Measurements from ENCODE around the gene ANO6. TPM values are rescaled to one million over a fixed set of nuclear protein-coding genes. Genes with fewer than 3 reads are reported as not detected.

The ANO6 gene
- total RNA-seq, 1 donor from 2014 or later: 49.0 TPM

- peaks cover 12% of the 10 kb centered on the region for H3F3A ChIP-seq (ENCODE audit: low read depth)
- H2AFZ ChIP-seq (replicated peaks): no peak overlapping the region
- peaks cover 66% of the 10 kb centered on the region for H3K79me2 ChIP-seq (ENCODE audit: low read depth)
- H3K9ac ChIP-seq: no peak overlapping the region
- Mint-ChIP-seq H3K4me1 (peaks cover 13% of the 10 kb centered on the region), H3K36me3 (peaks cover 37% of the 10 kb centered on the region), H3K9me3 (peaks cover 8% of the 10 kb centered on the region), H3K4me3 (no peak overlapping the region), H3K27ac (no peak overlapping the region), H3K27me3 (ENCODE audit: insufficient read depth, low read depth) (no peaks in the 10 kb centered on the region)
- H3K27ac ChIP-seq: no peak overlapping the region
- no peaks in the 10 kb centered on the region for H3K27me3 ChIP-seq
- H3K9me3 ChIP-seq (ENCODE audit: low read depth): no peaks in the 10 kb centered on the region
- DNase-seq (ENCODE audit: low spot score): no peak
- peaks cover 3% of the 10 kb centered on the region for H3K4me1 ChIP-seq
- H3K4me3 ChIP-seq: no peak overlapping the region
- no peaks in the 10 kb centered on the region for H3K36me3 ChIP-seq
- H4K20me1 ChIP-seq (ENCODE audit: low read depth): no peaks in the 10 kb centered on the region
- TF ChIP-seq EZH2phosphoT487 (IDR thresholded peaks at IDR 0.05) (no peak), EZH2 (IDR thresholded peaks at IDR 0.05) (no peak)
- TF ChIP-seq, protein P1, sequence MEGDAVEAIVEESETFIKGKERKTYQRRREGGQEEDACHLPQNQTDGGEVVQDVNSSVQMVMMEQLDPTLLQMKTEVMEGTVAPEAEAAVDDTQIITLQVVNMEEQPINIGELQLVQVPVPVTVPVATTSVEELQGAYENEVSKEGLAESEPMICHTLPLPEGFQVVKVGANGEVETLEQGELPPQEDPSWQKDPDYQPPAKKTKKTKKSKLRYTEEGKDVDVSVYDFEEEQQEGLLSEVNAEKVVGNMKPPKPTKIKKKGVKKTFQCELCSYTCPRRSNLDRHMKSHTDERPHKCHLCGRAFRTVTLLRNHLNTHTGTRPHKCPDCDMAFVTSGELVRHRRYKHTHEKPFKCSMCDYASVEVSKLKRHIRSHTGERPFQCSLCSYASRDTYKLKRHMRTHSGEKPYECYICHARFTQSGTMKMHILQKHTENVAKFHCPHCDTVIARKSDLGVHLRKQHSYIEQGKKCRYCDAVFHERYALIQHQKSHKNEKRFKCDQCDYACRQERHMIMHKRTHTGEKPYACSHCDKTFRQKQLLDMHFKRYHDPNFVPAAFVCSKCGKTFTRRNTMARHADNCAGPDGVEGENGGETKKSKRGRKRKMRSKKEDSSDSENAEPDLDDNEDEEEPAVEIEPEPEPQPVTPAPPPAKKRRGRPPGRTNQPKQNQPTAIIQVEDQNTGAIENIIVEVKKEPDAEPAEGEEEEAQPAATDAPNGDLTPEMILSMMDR (IDR thresholded peaks at IDR 0.05): no peak
- no peak overlapping the region for H3K4me2 ChIP-seq
These were observed 11.6 kb downstream of the ANO6 start for GRCh38 chr12:45227316-45228067.

- H3K4me3 Mint-ChIP-seq: no peak overlapping the region
These were observed 15.7 kb downstream of the ANO6 start for GRCh38 chr12:45231515-45232145.

GRCh38 chr12:45232146-45232755 is 16.4 kb downstream of the ANO6 start:
- H3K9ac ChIP-seq: no peak overlapping the region
- peak overlapping the region; percentile 2 for H3K27ac Mint-ChIP-seq
- peak overlapping the region; percentile 39 for H3K4me2 ChIP-seq
- peaks cover 54% of the 10 kb centered on the region for H3K79me2 ChIP-seq (ENCODE audit: low read depth)
- H3K27ac ChIP-seq: peak overlapping the region; percentile 36
- TF ChIP-seq, protein P1 (IDR thresholded peaks at IDR 0.05): no peak
- no peak for TF ChIP-seq EZH2 (IDR thresholded peaks at IDR 0.05)
- no peak for TF ChIP-seq EZH2phosphoT487 (IDR thresholded peaks at IDR 0.05)
- peaks cover 37% of the 10 kb centered on the region for H3K4me1 ChIP-seq
- H3K27me3 ChIP-seq: no peaks in the 10 kb centered on the region
- no peaks in the 10 kb centered on the region for H3K27me3 Mint-ChIP-seq (ENCODE audit: insufficient read depth, low read depth)
- peaks cover 11% of the 10 kb centered on the region for H4K20me1 ChIP-seq (ENCODE audit: low read depth)
- H3K4me3 Mint-ChIP-seq: no peak overlapping the region
- peaks cover 29% of the 10 kb centered on the region for H3F3A ChIP-seq (ENCODE audit: low read depth)
- H3K36me3 ChIP-seq: no peaks in the 10 kb centered on the region
- no peaks in the 10 kb centered on the region for H3K9me3 ChIP-seq (ENCODE audit: low read depth)
- peaks cover 6% of the 10 kb centered on the region for H3K9me3 Mint-ChIP-seq
- H3K36me3 Mint-ChIP-seq: peaks cover 21% of the 10 kb centered on the region
- H3K4me1 Mint-ChIP-seq: peaks cover 47% of the 10 kb centered on the region
- DNase-seq (ENCODE audit: low spot score): no peak
- no peak overlapping the region for H3K4me3 ChIP-seq
- H2AFZ ChIP-seq (replicated peaks): no peak overlapping the region

More at GRCh38 chr12:45231515-45232145, 15.7 kb downstream of the ANO6 start:
- no peak overlapping the region for H3K4me3 ChIP-seq
- no peaks in the 10 kb centered on the region for H3K27me3 ChIP-seq
- H2AFZ ChIP-seq (replicated peaks): no peak overlapping the region
- Mint-ChIP-seq H3K36me3 (peaks cover 18% of the 10 kb centered on the region), H3K27ac (no peak overlapping the region), H3K9me3 (no peaks in the 10 kb centered on the region), H3K27me3 (ENCODE audit: insufficient read depth, low read depth) (no peaks in the 10 kb centered on the region), H3K4me1 (peaks cover 48% of the 10 kb centered on the region)
- no peaks in the 10 kb centered on the region for H3K9me3 ChIP-seq (ENCODE audit: low read depth)
- TF ChIP-seq EZH2phosphoT487 (IDR thresholded peaks at IDR 0.05): no peak
- no peaks in the 10 kb centered on the region for H3K36me3 ChIP-seq
- peak overlapping the region; percentile 36 for H3K27ac ChIP-seq
- no peak overlapping the region for H3K4me2 ChIP-seq
- peaks cover 11% of the 10 kb centered on the region for H4K20me1 ChIP-seq (ENCODE audit: low read depth)
- no peak for DNase-seq (ENCODE audit: low spot score)
- peaks cover 54% of the 10 kb centered on the region for H3K79me2 ChIP-seq (ENCODE audit: low read depth)
- H3K9ac ChIP-seq: no peak overlapping the region
- H3F3A ChIP-seq (ENCODE audit: low read depth): peaks cover 29% of the 10 kb centered on the region
- H3K4me1 ChIP-seq: peaks cover 37% of the 10 kb centered on the region

Data from neural progenitor cell (in vitro differentiated cells).